ENCODE data around the gene PMP22.

PMP22 gene

DNA sequence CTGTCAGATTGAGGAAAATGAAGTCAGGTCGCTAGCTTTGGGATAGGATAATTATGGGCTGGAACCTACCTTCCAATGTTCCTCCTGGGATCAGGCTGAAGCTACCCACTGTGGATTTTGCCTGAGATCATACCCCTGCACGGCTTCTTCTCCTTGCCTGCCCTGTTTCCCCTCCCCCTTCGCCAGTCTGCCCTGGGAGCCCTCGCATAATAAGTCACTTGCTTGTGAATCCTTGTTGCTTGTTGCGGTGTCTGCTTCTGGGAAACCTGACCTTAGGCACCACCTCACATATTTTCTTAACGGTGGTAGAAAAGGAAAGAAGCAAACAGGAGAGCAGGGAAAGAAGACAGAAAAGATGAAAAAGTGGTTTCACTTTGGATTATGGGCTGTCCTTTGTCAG is 13.3 kb upstream of the PMP22 start:
- Histone ChIP-seq H3K4me1 (ENCODE audit: control insufficient read depth, insufficient read depth, low read length) (peaks cover 2% of the 10 kb centered on the region), H3K36me3 (ENCODE audit: control insufficient read depth in 2 of 2, insufficient read depth in 2 of 2, low read length in 2 of 2) (no peaks in the 10 kb centered on the region), H3K27ac (ENCODE audit: low read length) (no peak overlapping the region), H3K27me3 (ENCODE audit: control insufficient read depth in 1 of 2, insufficient read depth in 2 of 2, low read length in 2 of 2) (no peaks in the 10 kb centered on the region), H3K9me3 (ENCODE audit: control insufficient read depth in 2 of 2, low read length in 2 of 2) (peaks cover 3 to 4% of the 10 kb centered on the region in 2 donors), H3K9ac (ENCODE audit: low read length in 2 of 2) (no peak overlapping the region), H3K4me3 (ENCODE audit: low read length in 2 of 2) (peak overlapping the region in 1 of 2 donors; percentile 40)

DNA sequence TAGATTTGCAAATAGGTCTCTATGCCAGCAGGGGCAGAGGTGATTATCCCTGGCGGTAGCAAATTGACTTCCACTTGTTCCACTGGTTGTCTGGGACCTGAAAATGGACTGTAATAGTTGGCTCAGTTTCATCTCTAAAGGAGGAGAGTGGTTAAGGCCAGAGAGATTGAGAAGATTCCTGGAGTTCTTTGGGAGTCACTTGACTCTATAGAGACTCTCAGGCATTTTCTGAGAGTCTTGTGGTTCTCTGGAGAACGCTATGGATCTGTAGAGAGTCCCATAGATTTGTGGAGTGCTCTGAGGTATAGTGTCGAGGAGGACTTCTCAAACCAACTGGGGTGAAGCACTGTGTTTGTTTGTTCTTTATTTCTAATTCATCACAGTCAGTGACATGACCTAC is 8.9 kb upstream of the PMP22 start:
- H3K27ac ChIP-seq (ENCODE audit: low read length) = no peak overlapping the region
- no peaks in the 10 kb centered on the region for H3K27me3 ChIP-seq (ENCODE audit: control insufficient read depth in 1 of 2, insufficient read depth in 2 of 2, low read length in 2 of 2)

DNA sequence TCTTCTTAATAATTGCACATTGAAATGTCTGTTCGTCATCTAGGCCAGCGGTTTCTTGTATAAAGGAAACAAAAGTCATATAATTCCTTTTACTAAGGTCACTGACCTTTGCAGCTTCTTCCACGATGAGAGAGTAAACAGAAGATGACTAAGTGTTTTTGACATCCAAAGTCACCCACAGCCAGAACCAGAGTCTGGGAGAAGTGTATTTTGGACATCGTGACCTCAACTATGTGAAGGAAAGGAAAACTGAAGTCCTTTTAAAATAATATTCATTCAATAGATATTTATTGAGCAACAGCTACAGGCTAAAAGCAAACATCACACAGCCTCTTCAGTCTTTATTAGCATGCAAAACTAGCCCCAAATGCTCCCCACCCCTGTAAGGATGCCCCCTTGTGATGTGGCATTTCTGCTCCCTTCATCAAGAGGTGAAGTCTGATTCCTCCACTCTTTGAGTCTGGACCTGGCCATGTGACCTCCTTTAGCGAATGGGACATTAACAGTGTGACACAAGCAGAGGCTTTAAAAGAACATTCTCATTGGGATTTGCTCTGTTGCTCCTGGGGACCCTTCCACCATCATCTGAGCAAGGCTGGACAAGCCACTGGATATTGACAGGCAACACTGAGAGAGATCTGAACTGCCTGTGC is 8.1 kb upstream of the PMP22 start:
- no peaks in the 10 kb centered on the region for H3K36me3 ChIP-seq (ENCODE audit: control insufficient read depth in 2 of 2, insufficient read depth in 2 of 2, low read length in 2 of 2)
- H3K4me1 ChIP-seq (ENCODE audit: control insufficient read depth, insufficient read depth, low read length) = peaks cover 9% of the 10 kb centered on the region
- no peak overlapping the region for H3K27ac ChIP-seq (ENCODE audit: low read length)
- no peaks in the 10 kb centered on the region for H3K27me3 ChIP-seq (ENCODE audit: control insufficient read depth in 1 of 2, insufficient read depth in 2 of 2, low read length in 2 of 2)
- H3K9ac ChIP-seq (ENCODE audit: low read length in 2 of 2) = no peak overlapping the region
- no peaks in the 10 kb centered on the region for H3K9me3 ChIP-seq (ENCODE audit: control insufficient read depth in 2 of 2, low read length in 2 of 2)
- no peak overlapping the region for H3K4me3 ChIP-seq (ENCODE audit: low read length in 2 of 2)

More for the DNA sequence above, 8.9 kb upstream of the PMP22 start:
- Histone ChIP-seq H3K9ac (ENCODE audit: low read length in 2 of 2) (no peak overlapping the region), H3K9me3 (ENCODE audit: control insufficient read depth in 2 of 2, low read length in 2 of 2) (peaks cover under 1 to 1% of the 10 kb centered on the region in 2 donors), H3K36me3 (ENCODE audit: control insufficient read depth in 2 of 2, insufficient read depth in 2 of 2, low read length in 2 of 2) (no peaks in the 10 kb centered on the region), H3K4me1 (ENCODE audit: control insufficient read depth, insufficient read depth, low read length) (peaks cover 9% of the 10 kb centered on the region), H3K4me3 (ENCODE audit: low read length in 2 of 2) (no peak overlapping the region)

DNA sequence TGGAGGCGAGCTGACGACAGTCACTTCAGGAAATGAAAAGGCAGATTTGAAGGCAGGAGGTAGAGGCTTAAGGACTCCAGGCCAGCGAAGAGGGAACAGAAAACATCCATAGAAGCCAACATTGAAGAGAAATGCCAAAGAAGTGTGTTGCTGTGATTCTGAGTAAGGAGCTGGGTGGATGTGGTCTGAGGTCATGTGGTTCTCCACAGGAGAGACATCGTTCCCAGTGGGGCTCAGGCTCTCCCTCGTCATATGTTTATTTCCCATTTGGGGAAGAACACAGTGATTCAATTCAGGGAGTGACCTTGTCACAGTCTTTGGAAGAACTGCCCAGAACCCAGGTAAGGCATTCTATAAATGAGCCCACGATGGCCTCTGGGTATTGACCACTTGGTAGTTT is 6.6 kb upstream of the PMP22 start:
- Histone ChIP-seq H3K9me3 (ENCODE audit: control insufficient read depth in 2 of 2, low read length in 2 of 2) (no peaks in the 10 kb centered on the region), H3K4me1 (ENCODE audit: control insufficient read depth, insufficient read depth, low read length) (peaks cover 9% of the 10 kb centered on the region), H3K27me3 (ENCODE audit: control insufficient read depth in 1 of 2, insufficient read depth in 2 of 2, low read length in 2 of 2) (no peaks in the 10 kb centered on the region), H3K27ac (ENCODE audit: low read length) (no peak overlapping the region), H3K9ac (ENCODE audit: low read length in 2 of 2) (no peak overlapping the region), H3K36me3 (ENCODE audit: control insufficient read depth in 2 of 2, insufficient read depth in 2 of 2, low read length in 2 of 2) (no peaks in the 10 kb centered on the region), H3K4me3 (ENCODE audit: low read length in 2 of 2) (no peak overlapping the region)

- H3K27ac ChIP-seq (ENCODE audit: low read length) = no peak overlapping the region
- no peaks in the 10 kb centered on the region for H3K9me3 ChIP-seq (ENCODE audit: control insufficient read depth in 2 of 2, low read length in 2 of 2)
- no peaks in the 10 kb centered on the region for H3K36me3 ChIP-seq (ENCODE audit: control insufficient read depth in 2 of 2, insufficient read depth in 2 of 2, low read length in 2 of 2)
- peaks cover 9% of the 10 kb centered on the region for H3K4me1 ChIP-seq (ENCODE audit: control insufficient read depth, insufficient read depth, low read length)
- H3K9ac ChIP-seq (ENCODE audit: low read length in 2 of 2) = no peak overlapping the region
- H3K27me3 ChIP-seq (ENCODE audit: control insufficient read depth in 1 of 2, insufficient read depth in 2 of 2, low read length in 2 of 2) = no peaks in the 10 kb centered on the region
- no peak overlapping the region for H3K4me3 ChIP-seq (ENCODE audit: low read length in 2 of 2)
Measured at GRCh38 chr17:15270628-15271381, 5.7 kb upstream of the PMP22 start.

- Histone ChIP-seq H3K4me1 (ENCODE audit: control insufficient read depth, insufficient read depth, low read length) (peaks cover 15% of the 10 kb centered on the region), H3K9ac (ENCODE audit: low read length in 2 of 2) (no peak overlapping the region), H3K4me3 (ENCODE audit: low read length in 2 of 2) (no peak overlapping the region), H3K27ac (ENCODE audit: low read length) (no peak overlapping the region), H3K36me3 (ENCODE audit: control insufficient read depth in 2 of 2, insufficient read depth in 2 of 2, low read length in 2 of 2) (no peaks in the 10 kb centered on the region), H3K27me3 (ENCODE audit: control insufficient read depth in 1 of 2, insufficient read depth in 2 of 2, low read length in 2 of 2) (no peaks in the 10 kb centered on the region), H3K9me3 (ENCODE audit: control insufficient read depth in 2 of 2, low read length in 2 of 2) (no peaks in the 10 kb centered on the region)
Measured at GRCh38 chr17:15269780-15270089, 4.6 kb upstream of the PMP22 start.

DNA sequence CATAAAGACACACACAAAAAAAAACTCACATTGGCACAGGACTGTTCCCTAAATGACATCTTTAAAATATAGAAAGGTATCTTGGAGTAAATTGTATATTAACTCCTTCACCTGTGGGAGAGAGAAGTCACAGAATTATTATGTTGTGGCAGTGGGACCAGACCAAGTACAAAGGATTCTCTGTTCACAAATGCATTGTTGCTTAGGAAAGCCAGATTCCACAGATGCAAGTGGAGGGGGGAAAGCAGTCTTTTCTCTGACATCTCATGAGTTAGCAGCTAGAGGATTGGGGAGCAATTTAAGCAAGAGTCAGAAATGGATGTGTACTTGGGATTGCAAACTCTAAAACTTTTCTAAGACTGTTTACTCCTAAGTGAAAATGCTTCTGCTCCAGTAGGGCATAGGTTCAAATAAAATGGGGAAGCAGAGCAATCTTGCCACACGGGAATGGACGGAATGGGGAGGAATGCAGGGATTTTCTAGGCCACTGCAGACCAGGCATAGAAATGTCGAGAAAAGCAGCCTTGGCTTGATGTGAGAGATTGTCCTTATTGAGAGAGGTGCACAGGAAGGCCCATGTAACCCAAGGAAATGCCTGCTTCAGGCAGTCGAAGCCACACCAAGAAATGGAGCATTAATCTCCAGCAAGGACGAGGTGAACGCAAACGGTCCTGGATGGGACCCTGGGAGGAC is 4.1 kb upstream of the PMP22 start:
- Histone ChIP-seq H3K9ac (ENCODE audit: low read length in 2 of 2) (no peak overlapping the region), H3K27me3 (ENCODE audit: control insufficient read depth in 1 of 2, insufficient read depth in 2 of 2, low read length in 2 of 2) (no peaks in the 10 kb centered on the region), H3K27ac (ENCODE audit: low read length) (no peak overlapping the region)

DNA sequence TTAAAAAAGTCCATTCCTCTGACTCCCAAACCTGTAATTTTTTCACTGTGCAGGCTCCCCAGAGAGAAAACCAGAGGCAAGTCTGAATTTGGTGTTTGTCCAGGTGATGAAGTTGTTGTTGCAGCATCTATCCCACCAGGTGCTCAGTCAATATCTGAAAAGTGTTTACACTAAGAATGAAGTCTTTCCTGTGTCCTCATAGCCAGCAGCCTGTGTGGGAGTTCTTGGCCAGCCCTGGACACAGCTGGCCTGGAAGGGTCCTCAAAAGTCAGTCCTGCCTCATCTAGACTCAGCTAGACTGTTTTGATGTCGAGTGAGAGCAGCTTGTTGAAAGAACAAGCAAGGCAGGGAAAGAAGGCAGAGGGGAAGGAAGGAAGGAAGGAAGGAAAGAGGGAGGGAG is 3.3 kb upstream of the PMP22 start:
- H3K27ac ChIP-seq (ENCODE audit: low read length) = no peak overlapping the region

More for the DNA sequence above, 4.1 kb upstream of the PMP22 start:
- no peaks in the 10 kb centered on the region for H3K9me3 ChIP-seq (ENCODE audit: control insufficient read depth in 2 of 2, low read length in 2 of 2)
- H3K4me3 ChIP-seq (ENCODE audit: low read length in 2 of 2) = no peak overlapping the region
- no peaks in the 10 kb centered on the region for H3K36me3 ChIP-seq (ENCODE audit: control insufficient read depth in 2 of 2, insufficient read depth in 2 of 2, low read length in 2 of 2)
- peaks cover 19% of the 10 kb centered on the region for H3K4me1 ChIP-seq (ENCODE audit: control insufficient read depth, insufficient read depth, low read length)

DNA sequence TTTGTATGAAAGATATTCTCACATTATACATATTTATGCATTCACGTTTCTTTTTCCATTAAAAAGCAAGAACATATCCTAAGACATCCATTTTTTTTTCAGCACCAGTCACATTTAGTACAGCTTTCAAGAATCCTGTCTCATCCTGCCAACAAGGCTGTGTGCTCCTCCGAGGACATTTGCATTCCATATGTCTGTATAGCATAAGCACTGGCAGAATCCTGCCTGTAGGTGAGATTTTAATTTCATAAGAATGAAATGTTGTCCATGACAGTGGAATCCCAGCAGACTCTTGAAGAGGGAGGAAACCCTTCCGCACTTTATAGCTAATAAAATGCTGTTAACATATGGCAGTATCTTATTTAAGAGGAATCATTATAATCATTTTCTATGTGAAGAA is 2.9 kb upstream of the PMP22 start:
- H3K27ac ChIP-seq (ENCODE audit: low read length) = no peak overlapping the region
- H3K4me3 ChIP-seq (ENCODE audit: low read length in 2 of 2) = no peak overlapping the region
- H3K9ac ChIP-seq (ENCODE audit: low read length in 2 of 2) = no peak overlapping the region
- peaks cover 24% of the 10 kb centered on the region for H3K4me1 ChIP-seq (ENCODE audit: control insufficient read depth, insufficient read depth, low read length)
- H3K27me3 ChIP-seq (ENCODE audit: control insufficient read depth in 1 of 2, insufficient read depth in 2 of 2, low read length in 2 of 2) = no peaks in the 10 kb centered on the region
- H3K36me3 ChIP-seq (ENCODE audit: control insufficient read depth in 2 of 2, insufficient read depth in 2 of 2, low read length in 2 of 2) = no peaks in the 10 kb centered on the region
- H3K9me3 ChIP-seq (ENCODE audit: control insufficient read depth in 2 of 2, low read length in 2 of 2) = no peaks in the 10 kb centered on the region

More for the DNA sequence above, 3.3 kb upstream of the PMP22 start:
- H3K9me3 ChIP-seq (ENCODE audit: control insufficient read depth in 2 of 2, low read length in 2 of 2) = no peaks in the 10 kb centered on the region
- H3K9ac ChIP-seq (ENCODE audit: low read length in 2 of 2) = no peak overlapping the region
- no peaks in the 10 kb centered on the region for H3K36me3 ChIP-seq (ENCODE audit: control insufficient read depth in 2 of 2, insufficient read depth in 2 of 2, low read length in 2 of 2)
- H3K27me3 ChIP-seq (ENCODE audit: control insufficient read depth in 1 of 2, insufficient read depth in 2 of 2, low read length in 2 of 2) = no peaks in the 10 kb centered on the region
- no peak overlapping the region for H3K4me3 ChIP-seq (ENCODE audit: low read length in 2 of 2)
- H3K4me1 ChIP-seq (ENCODE audit: control insufficient read depth, insufficient read depth, low read length) = peaks cover 22% of the 10 kb centered on the region

GRCh38 chr17:15266325-15267125 is 1.4 kb upstream of the PMP22 start:
- no peak overlapping the region for H3K4me3 ChIP-seq (ENCODE audit: low read length in 2 of 2)
- no peak overlapping the region for H3K27ac ChIP-seq (ENCODE audit: low read length)

More at GRCh38 chr17:15266325-15267125, 1.4 kb upstream of the PMP22 start:
- H3K9ac ChIP-seq (ENCODE audit: low read length in 2 of 2) = no peak overlapping the region
- H3K9me3 ChIP-seq (ENCODE audit: control insufficient read depth in 2 of 2, low read length in 2 of 2) = no peaks in the 10 kb centered on the region
- no peaks in the 10 kb centered on the region for H3K36me3 ChIP-seq (ENCODE audit: control insufficient read depth in 2 of 2, insufficient read depth in 2 of 2, low read length in 2 of 2)
- no peaks in the 10 kb centered on the region for H3K27me3 ChIP-seq (ENCODE audit: control insufficient read depth in 1 of 2, insufficient read depth in 2 of 2, low read length in 2 of 2)
- H3K4me1 ChIP-seq (ENCODE audit: control insufficient read depth, insufficient read depth, low read length) = peaks cover 26% of the 10 kb centered on the region

All from stomach smooth muscle (tissue), 2 donors.